CD4-positive, alpha-beta T cell (primary cell): ENCODE measurements around the gene ASXL1. TPM values are rescaled to one million over a fixed set of nuclear protein-coding genes. Genes with fewer than 3 reads are reported as not detected.
"Not testable (repeated sequence)": the region's sequence is repeated elsewhere in the genome, so short reads cannot be mapped to it uniquely, and the experiment has no call there.

Source experiments
- ATAC-seq: fragments of 200-7000 bp; cut with Tn5 transposase; one replicate; pipeline ENCODE4 v1.10.0; 2022; ENCODE audit warnings: mild to moderate bottlenecking; ENCODE audit not compliant: poor library complexity
- CTCF ChIA-PET: fragments of 350-600 bp; sonication (Branson Sonifier 250); formaldehyde crosslinking; loops from one replicate; lab custom pipeline; 2021; ENCODE audit warnings: antibody characterized with exemption, inconsistent platforms; lab: Charles Lee
- POLR2A ChIA-PET: fragments of 350-600 bp; sonication (Branson Sonifier 250); formaldehyde crosslinking; loops from one replicate; lab custom pipeline; 2021; ENCODE audit warnings: antibody characterized with exemption, inconsistent platforms; lab: Charles Lee
- DNase-seq, 14 experiments: peaks; one replicate each; pipeline ENCODE4 v3.0.0-alpha.2; 2013 to 2020; ENCODE audit warnings: mixed read lengths in 2 of 14
- H3K27ac ChIP-seq, 2 donors: one replicate each; pipeline versions ENCODE4 v1.5.1 to v1.7.0; 2013; ENCODE audit warnings: low read length in 2 of 2, low read depth in 1 of 2, mild to moderate bottlenecking in 1 of 2
- H3K27me3 ChIP-seq, 2 experiments: 1 replicate in 1 of 2; 2 replicates in 1 of 2; pipeline versions ENCODE4 v1.6.1 to v1.7.0; 2013; ENCODE audit warnings: low read length in 2 of 2, control low read depth in 1 of 2, mild to moderate bottlenecking in 1 of 2, moderate library complexity in 1 of 2; ENCODE audit not compliant: insufficient read depth in 2 of 2, control insufficient read depth in 1 of 2
- H3K36me3 ChIP-seq: one replicate; pipeline ENCODE4 v1.6.1; 2013; ENCODE audit warnings: low read length, control low read depth; ENCODE audit not compliant: insufficient read depth
- H3K4me1 ChIP-seq: one replicate; pipeline ENCODE4 v1.6.1; 2013; ENCODE audit warnings: low read length, control low read depth; ENCODE audit not compliant: insufficient read depth
- H3K4me3 ChIP-seq: one replicate; pipeline ENCODE4 v1.5.1; 2013; ENCODE audit warnings: mild to moderate bottlenecking, low read length, moderate library complexity
- H3K9me3 ChIP-seq, 2 experiments: 1 replicate in 1 of 2; 2 replicates in 1 of 2; pipeline versions ENCODE4 v1.6.1 to v1.7.0; 2013; ENCODE audit warnings: low read length in 2 of 2, mild to moderate bottlenecking in 2 of 2, control low read depth in 1 of 2, moderate library complexity in 1 of 2; ENCODE audit not compliant: control insufficient read depth in 1 of 2, insufficient read depth in 1 of 2
- H3K27ac Mint-ChIP-seq: one replicate; pipeline ENCODE4 v1.8.0; 2020; ENCODE audit warnings: mixed read lengths
- H3K27me3 Mint-ChIP-seq: one replicate; pipeline ENCODE4 v1.8.0; 2021; ENCODE audit warnings: mixed read lengths
- H3K36me3 Mint-ChIP-seq: one replicate; pipeline ENCODE4 v1.8.0; 2021; ENCODE audit warnings: low read depth, mixed read lengths
- H3K4me1 Mint-ChIP-seq: one replicate; pipeline ENCODE4 v1.8.0; 2021; ENCODE audit warnings: low read depth, mixed read lengths
- H3K4me3 Mint-ChIP-seq: one replicate; pipeline ENCODE4 v1.8.0; 2020; ENCODE audit warnings: mild to moderate bottlenecking, mixed read lengths
- H3K9me3 Mint-ChIP-seq: one replicate; pipeline ENCODE4 v1.8.0; 2020; ENCODE audit warnings: mixed read lengths
- CTCF ChIP-seq: fragments of 200-600 bp; IDR thresholded peaks from one replicate; pipeline ENCODE4 v1.8.0; 2022; ENCODE audit warnings: antibody characterized with exemption, mild to moderate bottlenecking
- intact Hi-C, 2 experiments: fragments of 100-400 bp; cut with DNase I in 1 of 2; cut with micrococcal nuclease in 1 of 2; formaldehyde crosslinking; loops; one replicate each; pipeline versions ENCODE4 v1.15.1 to v1.9.0; 2023 to 2025; cut with DNase I, micrococcal nuclease
- total RNA-seq, 174 experiments: library from RNA in 2 of 174; stranded (reverse) in 2 of 174; gene quantifications; one replicate each; pipeline ENCODE4 v1.2.3 and lab custom pipeline; 2021 to 2026

ASXL1 gene
- total RNA-seq, 2 experiments from 2014 or later, result 213 to 222 TPM

DNA sequence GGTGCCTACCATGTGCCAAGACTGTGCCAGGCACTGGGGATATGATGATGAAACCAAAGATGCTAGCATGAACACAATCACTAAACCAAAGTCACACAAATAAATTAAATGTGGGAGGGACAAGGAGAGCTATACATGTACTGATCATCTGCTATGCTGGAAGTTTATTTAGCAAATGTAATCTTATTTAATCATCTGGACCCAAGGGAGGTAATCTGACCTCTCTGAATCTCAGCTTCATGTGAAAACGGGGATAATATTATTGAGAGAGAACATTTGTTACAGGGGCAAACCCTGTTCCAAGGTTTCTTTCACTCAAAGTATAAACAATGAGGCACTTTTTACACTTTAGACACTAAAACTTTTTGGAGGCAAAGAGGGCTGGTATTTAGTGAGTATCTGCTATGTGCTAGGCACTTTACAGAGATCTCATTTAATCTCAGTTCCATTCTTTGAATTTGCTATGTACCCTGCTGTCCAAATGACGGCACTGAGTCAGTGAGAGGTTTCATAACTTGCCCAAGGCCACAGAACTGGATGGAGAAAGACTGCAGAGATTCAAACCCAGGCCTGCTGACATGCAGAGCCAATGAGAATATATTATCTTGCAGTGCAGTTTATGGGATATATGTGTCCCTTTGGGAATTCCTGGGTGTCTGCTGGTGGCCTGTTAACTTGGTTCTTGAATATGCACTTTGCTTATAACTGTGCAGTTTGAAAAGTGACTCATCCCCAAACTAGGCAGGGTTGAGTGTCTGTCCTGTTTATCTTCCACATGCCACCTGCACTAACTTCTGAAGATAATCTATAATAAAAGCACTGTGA is 3.3 kb upstream of the ASXL1 start:
- Histone ChIP-seq H3K36me3 (no peaks in the 10 kb centered on the region), H3K4me3 (no peak overlapping the region), H3K27me3 (no peaks in the 10 kb centered on the region), H3K4me1 (peaks cover 16% of the 10 kb centered on the region), H3K9me3 (no peaks in the 10 kb centered on the region), H3K27ac (no peak overlapping the region)
- ChIA-PET CTCF (interaction anchor here (1.2 kb wide), 1 partner anchor 145 kb away, joined by 3 read pairs; no protein-coding TSS in a partner anchor), POLR2A (no interaction called here)
- Mint-ChIP-seq H3K27me3 (no peaks in the 10 kb centered on the region), H3K36me3 (peaks cover 18% of the 10 kb centered on the region), H3K9me3 (no peaks in the 10 kb centered on the region), H3K4me1 (peaks cover 20% of the 10 kb centered on the region), H3K27ac (peak overlapping the region; percentile 22), H3K4me3 (peak overlapping the region; percentile 14)
- intact Hi-C loops, result loop anchor here (5.0 to 10.0 kb wide), 3 partner anchors 70 to 478 kb away; no protein-coding TSS in a partner anchor
- ATAC-seq (no peak), DNase-seq (no peak)
- no peak for TF ChIP-seq CTCF

DNA sequence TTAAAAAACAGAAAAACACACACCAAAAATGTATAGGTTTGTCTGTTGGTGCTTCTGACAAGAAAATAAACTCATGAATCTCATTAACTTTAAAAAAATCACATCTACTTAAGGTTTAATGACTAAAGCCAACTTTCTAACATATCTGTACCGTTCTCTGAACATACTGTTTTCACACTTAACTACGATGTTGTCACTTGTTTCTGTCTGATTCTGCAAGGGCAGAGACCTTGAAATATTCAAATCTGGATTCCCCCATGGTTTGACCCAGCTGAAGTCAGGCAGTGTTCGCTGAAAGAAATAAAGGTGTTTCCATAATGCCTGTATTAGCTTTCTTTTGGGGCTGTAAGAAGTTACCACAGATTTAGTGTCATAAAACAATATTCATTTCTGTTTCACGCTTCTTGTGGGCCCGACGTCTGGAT is 2.7 kb upstream of the ASXL1 start:
- ATAC-seq, result no peak
- Mint-ChIP-seq H3K27me3 (no peaks in the 10 kb centered on the region), H3K4me1 (peaks cover 26% of the 10 kb centered on the region), H3K9me3 (no peaks in the 10 kb centered on the region), H3K36me3 (peaks cover 21% of the 10 kb centered on the region), H3K27ac (peak overlapping the region; percentile 22), H3K4me3 (no peak overlapping the region)
- CTCF ChIA-PET, result interaction anchor here (1.2 kb wide), 1 partner anchor 146 kb away, joined by 3 read pairs; no protein-coding TSS in a partner anchor
- no peak overlapping the region for H3K27ac ChIP-seq
- H3K4me1 ChIP-seq, result peaks cover 19% of the 10 kb centered on the region
- H3K4me3 ChIP-seq, result no peak overlapping the region
- no peak for TF ChIP-seq CTCF
- POLR2A ChIA-PET, result no interaction called here
- no peaks in the 10 kb centered on the region for H3K36me3 ChIP-seq
- no peaks in the 10 kb centered on the region for H3K27me3 ChIP-seq
- no peak for DNase-seq
- intact Hi-C loops, result loop anchor here (5.0 to 10.0 kb wide), 3 partner anchors 71 to 478 kb away; no protein-coding TSS in a partner anchor
- H3K9me3 ChIP-seq, result no peaks in the 10 kb centered on the region

- POLR2A ChIA-PET, H3K27ac Mint-ChIP-seq, H3K36me3 ChIP-seq, H3K9me3 ChIP-seq, H3K27me3 ChIP-seq, DNase-seq, H3K27ac ChIP-seq, H3K9me3 Mint-ChIP-seq, ATAC-seq, H3K4me3 ChIP-seq, H3K27me3 Mint-ChIP-seq: not testable (repeated sequence)
- peak overlapping the region; percentile 96 for H3K4me3 Mint-ChIP-seq
- CTCF ChIA-PET, result interaction anchor here (1.2 kb wide), 1 partner anchor 146 kb away, joined by 3 read pairs; no protein-coding TSS in a partner anchor
- H3K36me3 Mint-ChIP-seq, result peaks cover 21% of the 10 kb centered on the region
- peaks cover 23% of the 10 kb centered on the region for H3K4me1 ChIP-seq
- H3K4me1 Mint-ChIP-seq, result peaks cover 32% of the 10 kb centered on the region
- intact Hi-C loops, result loop anchor here (2.0 to 10.0 kb wide), 4 partner anchors 71 to 479 kb away; no protein-coding TSS in a partner anchor
These were observed 2.1 kb upstream of the ASXL1 start for GRCh38 chr20:32355907-32356621.
